Panc1 (cell line): ENCODE measurements around the gene OSBPL9.

Source experiments
- CTCF ChIP-seq: fragments of 450-650 bp; IDR thresholded peaks from 2 replicates; pipeline ENCODE4 v1.5.1; 2017; ENCODE audit warnings: mild to moderate bottlenecking
- POLR2AphosphoS5 ChIP-seq: IDR thresholded peaks from 2 replicates; pipeline ENCODE4 v1.6.1; 2012; ENCODE audit warnings: mild to moderate bottlenecking, low read depth, low read length, moderate library complexity

GRCh38 chr1:51667561-51667960 lies 50.7 kb downstream of the OSBPL9 start:
- TF ChIP-seq CTCF (no peak), POLR2AphosphoS5 (no peak)
